Keratinocyte (primary cell): Measurements from ENCODE around the gene CLEC16A.

Experiments used
- CTCF ChIP-seq, 3 experiments: IDR thresholded peaks in 1 of 3; conservative IDR thresholded peaks in 1 of 3; optimal IDR thresholded peaks in 1 of 3; 2 replicates in 2 of 3; 3 replicates in 1 of 3; pipeline versions ENCODE3 to v1.5.1; 2011; ENCODE audit warnings: low read length in 3 of 3, mild to moderate bottlenecking in 3 of 3, moderate library complexity in 2 of 3, control low read depth in 1 of 3, inconsistent platforms in 1 of 3; ENCODE audit not compliant: insufficient read depth in 2 of 3; ENCODE audit errors: extremely low read depth in 1 of 3
- EZH2 ChIP-seq: IDR thresholded peaks from one replicate; pipeline ENCODE4 v1.6.1; 2012; ENCODE audit warnings: inconsistent platforms, mild to moderate bottlenecking, low read length, moderate library complexity

GRCh38 chr16:11057711-11058345 lies 113.5 kb downstream of the CLEC16A start:
- TF ChIP-seq CTCF (optimal IDR thresholded peaks at IDR 0.05 in 1 of 3, IDR thresholded peaks at IDR 0.05 in 1 of 3, conservative IDR thresholded peaks at IDR 0.05 in 1 of 3; ENCODE audit: extremely low read depth in 1 of 3, insufficient read depth in 2 of 3, low read length in 3 of 3) (no peak), EZH2 (no peak)
